Esophagus muscularis mucosa (tissue), 4 donors: Measurements from ENCODE around the gene NBEA. TPM values are rescaled to one million over a fixed set of nuclear protein-coding genes. Genes with fewer than 3 reads are reported as not detected.

Experiments used
- DNase-seq: peaks from one replicate; pipeline ENCODE4 v3.0.0-alpha.2; 2017; ENCODE audit errors: extremely low spot score
- H3K27ac ChIP-seq, 4 donors: fragments of 200-600 bp; sonication (generic); replicated peaks in 1 of 4; 1 replicate in 3 of 4; 2 replicates in 1 of 4; pipeline ENCODE4 v1.5.1; 2016 to 2019; ENCODE audit warnings: mild to moderate bottlenecking in 1 of 4
- H3K27me3 ChIP-seq, 4 donors: fragments of 200-600 bp; sonication (generic); one replicate each; pipeline versions ENCODE4 v1.5.1 to v1.6.0; 2016 to 2019
- H3K36me3 ChIP-seq, 4 donors: fragments of 200-600 bp; sonication (generic); one replicate each; pipeline ENCODE4 v1.5.1; 2016 to 2019
- H3K4me1 ChIP-seq, 4 donors: fragments of 200-600 bp; sonication (generic); one replicate each; pipeline ENCODE4 v1.5.1; 2016 to 2019
- H3K4me3 ChIP-seq, 4 donors: fragments of 200-600 bp; sonication (generic); 1 replicate in 2 of 4; 2 replicates in 2 of 4; pipeline ENCODE4 v1.5.1; 2016 to 2019; ENCODE audit warnings: mild to moderate bottlenecking in 4 of 4, moderate library complexity in 1 of 4
- H3K9me3 ChIP-seq, 4 donors: fragments of 200-600 bp; sonication (generic); 1 replicate in 3 of 4; 2 replicates in 1 of 4; pipeline ENCODE4 v1.5.1; 2016 to 2019
- EP300 ChIP-seq: sonication (generic); formaldehyde crosslinking; IDR thresholded peaks from one replicate; pipeline ENCODE4 v1.6.1; 2017; ENCODE audit warnings: antibody characterized with exemption
- POLR2A ChIP-seq: fragments of 450-650 bp; IDR thresholded peaks from one replicate; pipeline ENCODE4 v1.6.1; 2017; ENCODE audit warnings: antibody characterized with exemption, moderate library complexity, mild to moderate bottlenecking, low read depth
- POLR2AphosphoS5 ChIP-seq, 2 donors: sonication (generic); formaldehyde crosslinking; IDR thresholded peaks; one replicate each; pipeline ENCODE4 v1.6.1; 2017; ENCODE audit warnings: antibody characterized with exemption in 2 of 2
- WGBS: methylation state at CpG from one replicate; pipeline ENCODE4 v1.1.5; 2018; 5-methylcytosine and 5-hydroxymethylcytosine counted together
- intact Hi-C: fragments of 100-400 bp; cut with DNase I; formaldehyde crosslinking; loops from one replicate; pipeline ENCODE4 v1.15.1; 2023
- total RNA-seq, 4 donors: library from RNA; depleted of rRNA; stranded (reverse); fragments of >200 nt; gene quantifications; one replicate each; pipeline versions ENCODE4 v1.1.0 to v1.2.1, GENCODE V29; 2016
- TF ChIP-seq, protein P1 (sequence below), 3 experiments: fragments of 200-600 bp in 2 of 3; fragments of 450-650 bp in 1 of 3; sonication (generic) in 2 of 3; IDR thresholded peaks; one replicate each; pipeline ENCODE4 v1.5.1; 2017 to 2019; ENCODE audit warnings: antibody characterized with exemption in 3 of 3, mild to moderate bottlenecking in 2 of 3, moderate library complexity in 1 of 3

The NBEA gene
- total RNA-seq, 4 donors from 2014 or later: 21.0 to 30.8 (median 25.0) TPM

DNA sequence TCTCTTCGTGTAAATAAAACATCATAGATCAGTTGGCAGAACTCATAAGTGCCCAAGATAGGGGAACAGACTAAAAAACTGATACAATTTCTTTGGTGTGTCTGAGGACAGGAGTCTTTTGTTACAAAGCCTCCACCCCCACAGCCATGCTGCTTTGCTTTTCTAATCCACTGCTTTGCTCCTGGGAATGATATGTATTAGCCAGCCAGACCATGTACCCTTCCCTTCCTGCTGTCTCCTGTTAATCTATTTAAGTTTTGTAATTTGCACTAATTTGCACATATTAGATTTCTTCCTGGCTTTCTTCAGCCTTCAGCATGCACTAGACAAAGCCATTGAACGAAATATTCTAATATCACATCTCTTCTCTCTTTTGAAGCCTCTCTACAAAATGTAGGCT is 403.9 kb downstream of the NBEA start:
- Histone ChIP-seq H3K4me3 (no peak overlapping the region), H3K9me3 (no peaks in the 10 kb centered on the region), H3K27me3 (no peaks in the 10 kb centered on the region), H3K36me3 (no peaks in the 10 kb centered on the region), H3K27ac (no peak overlapping the region), H3K4me1 (peaks cover 0 to 7% (median 0%) of the 10 kb centered on the region in 4 donors)
- WGBS: 81% methylated on average over 2 of the region's 2 CpGs
- intact Hi-C loops: no loop called here
- TF ChIP-seq POLR2A: no peak
- no peak for TF ChIP-seq EP300
- TF ChIP-seq, protein P1, sequence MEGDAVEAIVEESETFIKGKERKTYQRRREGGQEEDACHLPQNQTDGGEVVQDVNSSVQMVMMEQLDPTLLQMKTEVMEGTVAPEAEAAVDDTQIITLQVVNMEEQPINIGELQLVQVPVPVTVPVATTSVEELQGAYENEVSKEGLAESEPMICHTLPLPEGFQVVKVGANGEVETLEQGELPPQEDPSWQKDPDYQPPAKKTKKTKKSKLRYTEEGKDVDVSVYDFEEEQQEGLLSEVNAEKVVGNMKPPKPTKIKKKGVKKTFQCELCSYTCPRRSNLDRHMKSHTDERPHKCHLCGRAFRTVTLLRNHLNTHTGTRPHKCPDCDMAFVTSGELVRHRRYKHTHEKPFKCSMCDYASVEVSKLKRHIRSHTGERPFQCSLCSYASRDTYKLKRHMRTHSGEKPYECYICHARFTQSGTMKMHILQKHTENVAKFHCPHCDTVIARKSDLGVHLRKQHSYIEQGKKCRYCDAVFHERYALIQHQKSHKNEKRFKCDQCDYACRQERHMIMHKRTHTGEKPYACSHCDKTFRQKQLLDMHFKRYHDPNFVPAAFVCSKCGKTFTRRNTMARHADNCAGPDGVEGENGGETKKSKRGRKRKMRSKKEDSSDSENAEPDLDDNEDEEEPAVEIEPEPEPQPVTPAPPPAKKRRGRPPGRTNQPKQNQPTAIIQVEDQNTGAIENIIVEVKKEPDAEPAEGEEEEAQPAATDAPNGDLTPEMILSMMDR (IDR thresholded peaks at IDR 0.05): no peak
- TF ChIP-seq POLR2AphosphoS5 (IDR thresholded peaks at IDR 0.05): no peak
- no peak for DNase-seq

DNA sequence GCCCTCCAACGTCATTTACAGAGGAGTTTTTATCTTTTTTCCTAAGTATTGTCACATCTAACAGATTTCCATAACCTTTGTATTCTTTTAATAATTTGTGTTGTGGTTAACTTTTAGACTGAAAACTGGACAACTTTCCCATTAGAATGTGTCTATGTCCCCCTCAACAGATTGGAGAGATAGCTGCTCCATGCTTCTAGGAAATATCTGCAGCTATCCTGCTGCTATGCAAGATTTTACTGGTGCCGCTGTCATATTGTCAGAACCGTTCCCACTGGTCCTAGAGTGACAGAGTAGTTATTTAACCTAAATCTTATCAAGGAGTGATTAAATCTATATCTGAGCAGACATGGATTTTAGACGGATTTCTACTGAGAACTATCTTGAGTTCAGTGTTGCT is 404.4 kb downstream of the NBEA start:
- H3K27ac ChIP-seq: no peak overlapping the region
- no peaks in the 10 kb centered on the region for H3K27me3 ChIP-seq
- no peak for DNase-seq
- TF ChIP-seq, protein P1 (IDR thresholded peaks at IDR 0.05): no peak
- no peak for TF ChIP-seq POLR2AphosphoS5 (IDR thresholded peaks at IDR 0.05)
- TF ChIP-seq POLR2A: no peak
- TF ChIP-seq EP300: no peak
- 92% methylated on average over 4 of the region's 4 CpGs for WGBS
- intact Hi-C loops: no loop called here
- peaks cover 0 to 7% (median 0%) of the 10 kb centered on the region in 4 donors for H3K4me1 ChIP-seq
- H3K9me3 ChIP-seq: no peaks in the 10 kb centered on the region
- H3K4me3 ChIP-seq: no peak overlapping the region
- no peaks in the 10 kb centered on the region for H3K36me3 ChIP-seq

DNA sequence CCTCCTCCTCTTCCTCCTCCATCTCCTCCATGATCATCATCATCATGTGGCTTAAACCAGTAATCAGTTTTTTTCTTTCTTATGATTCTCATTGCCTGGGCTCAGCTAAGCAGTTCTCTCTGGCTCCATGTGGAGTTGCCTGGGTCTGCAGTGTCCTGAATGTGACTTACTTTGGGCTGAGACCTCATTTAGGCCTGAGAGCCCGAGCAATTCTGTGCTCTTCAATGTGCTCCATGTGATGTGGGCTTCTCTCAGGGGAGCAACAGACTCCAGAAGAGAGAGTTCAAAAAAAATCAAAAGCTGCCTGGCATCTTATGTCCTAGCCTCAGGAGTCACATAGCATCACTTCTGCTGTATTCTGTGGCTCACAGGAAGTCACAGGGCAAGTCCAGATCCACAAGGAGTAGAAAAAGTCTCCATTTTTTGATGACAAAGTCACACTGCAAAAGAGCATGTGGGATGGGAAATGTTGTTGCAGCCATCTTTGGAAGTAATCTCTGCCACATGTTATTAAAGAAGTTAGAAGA is 405.7 kb downstream of the NBEA start:
- Histone ChIP-seq H3K9me3 (no peaks in the 10 kb centered on the region), H3K27me3 (no peaks in the 10 kb centered on the region), H3K4me3 (no peak overlapping the region), H3K4me1 (peaks cover 0 to 7% (median 0%) of the 10 kb centered on the region in 4 donors), H3K27ac (no peak overlapping the region), H3K36me3 (no peaks in the 10 kb centered on the region)
- DNase-seq: no peak
- intact Hi-C loops: no loop called here
- WGBS: 100% methylated on average over 1 of the region's 1 CpG
- TF ChIP-seq POLR2A (no peak), EP300 (no peak), POLR2AphosphoS5 (IDR thresholded peaks at IDR 0.05) (no peak)
- TF ChIP-seq, protein P1 (IDR thresholded peaks at IDR 0.05): no peak

DNA sequence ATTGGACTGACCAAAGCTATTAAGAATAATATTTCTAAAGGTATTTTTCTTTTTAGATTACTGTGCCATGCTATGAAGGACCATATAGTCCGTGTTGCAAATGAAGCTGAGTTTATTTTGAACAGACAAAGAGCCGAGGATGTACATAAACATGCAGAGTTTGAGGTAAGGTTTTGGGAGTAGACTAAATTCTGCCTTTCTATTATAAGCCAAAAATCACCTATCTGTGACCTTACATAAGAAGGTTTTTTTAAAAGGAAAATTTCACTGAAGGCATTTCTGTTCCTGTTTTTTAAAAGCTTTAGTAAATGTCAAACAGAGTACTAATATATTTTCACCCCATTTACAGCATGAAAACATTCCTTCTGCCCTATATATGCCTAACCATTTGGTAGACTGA is 407.0 kb downstream of the NBEA start:
- no peak overlapping the region for H3K4me3 ChIP-seq
- intact Hi-C loops: no loop called here
- no peaks in the 10 kb centered on the region for H3K9me3 ChIP-seq
- no peaks in the 10 kb centered on the region for H3K36me3 ChIP-seq
- no peak for DNase-seq
- no peak overlapping the region for H3K27ac ChIP-seq
- no peaks in the 10 kb centered on the region for H3K27me3 ChIP-seq
- TF ChIP-seq POLR2A (no peak), POLR2AphosphoS5 (IDR thresholded peaks at IDR 0.05) (no peak), EP300 (no peak)
- TF ChIP-seq, protein P1 (IDR thresholded peaks at IDR 0.05): no peak
- peaks cover 0 to 7% (median 0%) of the 10 kb centered on the region in 4 donors for H3K4me1 ChIP-seq
- 94% methylated on average over 2 of the region's 2 CpGs for WGBS

DNA sequence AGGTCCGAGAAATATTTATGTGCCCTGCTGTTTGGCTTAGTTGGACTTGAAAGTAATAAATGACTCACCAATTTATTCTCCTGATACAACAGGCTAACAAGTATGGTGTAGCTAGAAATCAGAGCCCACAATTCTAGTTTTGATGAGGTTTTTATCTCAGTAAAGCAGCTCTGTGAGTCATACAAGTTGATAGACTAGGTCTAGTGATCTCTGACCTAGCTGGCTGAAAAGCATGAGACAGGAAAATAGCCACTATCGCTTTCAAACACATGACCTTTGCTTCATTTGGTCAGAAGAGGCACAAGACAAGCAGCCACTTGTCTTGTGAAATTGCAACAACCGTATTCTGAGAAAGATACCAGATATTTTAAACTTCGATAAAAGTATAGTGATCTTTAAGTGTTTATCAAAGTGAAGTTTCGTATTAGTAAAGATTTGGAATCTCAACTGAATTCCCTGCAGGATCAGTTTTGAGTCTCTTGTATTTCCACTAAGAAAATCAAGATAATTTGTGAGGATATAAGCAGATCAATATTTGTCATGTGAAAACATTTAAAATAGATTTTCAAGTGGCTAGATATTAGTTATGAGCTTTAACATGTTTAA is 407.7 kb downstream of the NBEA start:
- intact Hi-C loops: no loop called here
- no peaks in the 10 kb centered on the region for H3K36me3 ChIP-seq
- no peak for TF ChIP-seq EP300
- no peak for TF ChIP-seq POLR2A
- TF ChIP-seq POLR2AphosphoS5 (IDR thresholded peaks at IDR 0.05): no peak
- TF ChIP-seq, protein P1 (IDR thresholded peaks at IDR 0.05): no peak
- H3K27me3 ChIP-seq: no peaks in the 10 kb centered on the region
- no peak overlapping the region for H3K27ac ChIP-seq
- H3K4me1 ChIP-seq: peaks cover 0 to 7% (median 0%) of the 10 kb centered on the region in 4 donors
- no peak for DNase-seq
- H3K9me3 ChIP-seq: no peaks in the 10 kb centered on the region
- no peak overlapping the region for H3K4me3 ChIP-seq
- 70% methylated on average over 5 of the region's 5 CpGs for WGBS
